ENCODE measurements around the gene NACA2. TPM values are rescaled to one million over a fixed set of nuclear protein-coding genes. Genes with fewer than 3 reads are reported as not detected.

The NACA2 gene
- total RNA-seq, result not detected in 2 replicates

GRCh38 chr17:61591018-61591417, at the start of gene NACA2:
TSS of gene NACA2 (minus strand) at chr17:61591219. CDS start at chr17:61591180, 39 bp downstream.

Other genes with a start within 250 kb of the NACA2 start
- gene TBX2, start 191.4 kb downstream of the NACA2 start, total RNA-seq, result 2.1 and 2.3 TPM in 2 replicates
- under 0.01 TPM in 1 of 2 replicates, not detected in the other for gene TBX4, start 138.8 kb downstream of the NACA2 start, total RNA-seq